ENCODE data around the gene PEX10.

PEX10 gene

DNA sequence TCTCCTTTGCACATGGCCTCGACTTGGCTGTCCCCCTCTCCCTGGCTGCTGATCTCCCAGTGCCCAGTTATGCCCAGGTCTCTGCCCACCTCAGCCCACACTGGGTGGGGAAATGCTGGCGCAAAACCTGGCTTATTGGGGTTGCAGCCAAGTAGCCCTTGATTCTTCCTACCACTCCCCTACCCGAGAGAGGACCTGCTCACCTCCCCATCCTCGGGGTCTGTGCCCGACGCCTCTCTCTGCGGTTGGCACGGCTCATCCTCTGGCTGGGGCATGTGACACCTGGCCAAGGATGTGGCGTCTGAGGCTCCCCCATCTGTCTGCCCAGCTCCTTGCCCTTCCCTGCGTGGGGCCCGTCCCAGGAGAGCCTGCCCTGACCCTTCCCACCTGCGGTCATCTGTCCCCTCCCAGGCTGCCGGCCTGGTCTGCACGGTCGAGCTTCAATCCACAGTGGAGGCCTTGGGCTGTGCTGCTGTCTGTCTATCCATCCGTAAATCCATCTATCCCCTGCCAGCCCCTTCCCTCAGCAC lies 6.5 kb upstream of the PEX10 start:
- no peak for DNase-seq

DNA sequence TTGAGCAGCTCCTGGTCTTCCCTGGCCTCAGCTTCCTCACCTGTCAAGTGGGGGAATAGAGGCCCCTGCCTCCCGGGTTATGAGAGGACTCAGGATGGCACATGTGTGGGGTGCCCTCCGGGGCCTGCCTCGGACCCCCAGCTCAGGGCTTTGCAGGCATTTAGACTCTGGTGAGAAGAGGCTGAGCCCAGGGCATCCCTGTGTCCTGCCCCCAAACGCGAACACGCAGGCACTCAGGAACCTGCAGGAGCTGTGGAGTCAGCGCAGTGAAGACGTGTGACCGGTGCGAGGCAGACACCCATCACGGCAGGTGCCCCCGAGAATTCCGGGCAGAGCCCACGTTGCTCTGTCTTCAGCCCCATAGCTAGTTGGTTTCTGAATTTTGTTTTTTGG lies 5.5 kb upstream of the PEX10 start:
- DNase-seq: no peak

DNA sequence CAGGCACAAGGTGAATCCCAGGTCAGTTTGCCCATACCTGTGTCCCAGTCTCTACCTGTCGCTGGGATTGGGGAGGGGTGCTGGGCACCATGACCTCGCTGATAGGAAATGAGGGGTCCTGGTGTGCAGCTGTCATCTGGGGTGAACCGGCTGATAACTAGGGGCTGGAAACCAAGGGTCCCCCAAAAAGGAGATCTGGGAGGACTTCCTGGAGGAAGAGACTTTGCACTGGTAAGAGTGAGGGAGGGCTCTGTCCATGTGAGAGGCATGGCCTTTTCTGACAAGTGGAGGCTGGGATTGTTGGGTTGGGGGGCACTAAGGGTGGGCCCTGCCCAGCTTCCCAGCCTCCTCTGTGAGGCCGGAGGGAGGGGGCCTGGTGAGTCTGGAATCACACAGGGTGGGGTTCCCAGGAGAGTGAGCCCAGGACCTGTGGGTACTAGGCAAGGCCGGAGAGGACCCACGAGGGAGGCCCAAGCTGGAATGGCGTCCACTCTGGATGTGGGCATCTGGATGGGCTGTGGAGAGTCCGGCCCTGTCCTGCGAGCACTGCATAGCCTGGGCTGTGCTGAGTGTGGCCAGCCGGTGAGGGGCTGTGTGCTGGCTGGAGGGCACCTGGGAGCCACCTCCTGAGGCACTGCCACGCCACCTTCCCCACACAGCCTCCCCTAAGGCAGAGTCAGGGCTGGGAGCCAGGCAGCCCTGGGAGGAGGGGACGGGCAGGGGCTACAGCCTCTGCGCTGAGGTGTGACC lies 4.9 kb upstream of the PEX10 start:
- no peak for DNase-seq

DNA sequence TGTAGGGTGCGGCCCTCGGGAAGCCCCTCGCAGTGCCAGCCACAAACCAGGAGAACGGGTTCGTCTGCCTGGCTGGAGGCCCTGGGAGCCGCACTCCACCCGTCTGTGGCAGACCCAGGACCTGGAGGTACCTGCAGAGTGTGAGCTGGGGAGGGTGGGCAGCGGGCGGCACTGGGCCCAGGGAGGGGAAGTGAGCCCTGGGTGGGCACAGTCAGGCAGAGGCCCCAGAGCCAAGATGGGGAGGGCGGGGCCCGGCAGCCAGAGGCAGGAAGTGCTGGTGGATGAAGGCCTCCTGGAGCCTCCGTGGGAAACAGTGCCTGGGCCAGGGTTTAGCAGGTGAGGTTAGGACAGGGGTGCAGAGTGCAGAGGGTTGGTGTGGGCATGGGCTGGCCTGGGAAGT lies 4.0 kb upstream of the PEX10 start:
- no peak for DNase-seq

DNA sequence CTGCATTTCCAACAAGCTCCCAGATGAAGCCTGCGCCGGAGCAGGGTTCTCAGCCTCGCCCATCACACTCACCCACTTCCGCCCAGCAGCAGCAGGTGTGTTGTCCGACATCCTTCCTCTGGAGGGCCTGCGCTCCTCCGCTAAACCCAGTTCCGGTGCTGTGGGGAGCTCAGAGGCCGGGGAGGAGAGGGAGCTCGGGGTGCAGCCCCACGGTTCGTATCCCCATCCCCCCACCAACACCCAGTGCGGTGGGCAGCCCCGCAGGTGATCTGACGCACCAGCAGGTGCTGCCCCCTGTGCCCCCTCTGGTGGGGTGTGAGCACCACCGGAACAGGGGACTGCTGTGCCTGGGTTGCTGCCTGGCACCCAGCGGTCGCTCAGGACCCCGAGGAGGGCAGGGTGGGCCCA lies 3.4 kb upstream of the PEX10 start:
- DNase-seq: no peak

DNA sequence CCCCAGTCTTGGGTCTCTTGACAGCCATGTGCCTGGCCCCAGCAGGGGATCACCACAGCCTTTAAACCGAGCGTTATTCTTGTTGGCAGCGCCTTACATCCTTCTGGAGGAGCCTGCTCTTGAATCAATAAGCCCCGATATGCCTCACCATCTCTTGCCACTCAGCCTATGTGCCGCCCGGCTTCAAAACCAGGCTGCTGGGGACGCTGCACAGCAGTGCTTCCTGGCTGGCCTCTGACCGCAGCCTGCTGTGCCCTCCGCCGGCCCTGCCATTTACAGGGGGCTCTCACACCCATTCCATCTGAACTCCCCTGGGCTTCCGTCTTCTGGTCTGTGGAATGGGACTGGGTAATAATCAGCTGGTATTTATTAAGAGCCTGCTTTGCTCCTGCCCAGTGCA lies 3.0 kb upstream of the PEX10 start:
- no peak for DNase-seq

DNA sequence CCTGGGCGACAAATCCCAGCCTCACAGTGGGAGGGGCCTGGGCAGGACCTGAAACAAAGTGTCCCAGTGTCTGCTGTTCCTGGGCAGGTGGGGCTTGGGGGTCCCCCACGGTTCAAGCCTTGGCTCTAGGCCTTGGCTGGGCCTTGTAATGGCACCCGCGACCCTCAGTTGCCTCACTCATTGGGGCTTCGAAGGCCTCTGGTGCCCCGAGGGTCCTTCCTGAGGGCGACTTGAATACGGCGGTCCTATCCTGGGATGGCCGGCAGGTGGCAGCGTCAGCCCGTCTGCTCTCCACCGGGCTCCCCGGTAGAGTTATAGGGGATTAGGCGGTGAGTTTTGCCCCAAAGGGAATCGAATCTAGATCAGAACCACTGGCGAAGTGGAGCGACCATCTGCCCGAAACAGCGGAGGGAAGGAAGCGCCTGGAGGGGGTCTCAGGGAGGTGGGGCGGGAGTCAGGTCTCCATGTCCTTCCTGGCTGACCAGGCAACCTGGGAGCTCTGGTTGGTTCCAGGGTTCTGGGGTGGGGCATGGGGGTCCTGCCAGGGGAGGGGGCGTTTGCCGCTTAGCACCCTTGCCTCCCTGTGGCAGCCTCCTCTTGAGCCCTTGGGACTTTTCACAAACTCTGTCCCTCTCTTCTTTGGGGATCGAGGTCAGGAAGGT lies 2.1 kb upstream of the PEX10 start:
- peak; percentile 36 for DNase-seq

DNA sequence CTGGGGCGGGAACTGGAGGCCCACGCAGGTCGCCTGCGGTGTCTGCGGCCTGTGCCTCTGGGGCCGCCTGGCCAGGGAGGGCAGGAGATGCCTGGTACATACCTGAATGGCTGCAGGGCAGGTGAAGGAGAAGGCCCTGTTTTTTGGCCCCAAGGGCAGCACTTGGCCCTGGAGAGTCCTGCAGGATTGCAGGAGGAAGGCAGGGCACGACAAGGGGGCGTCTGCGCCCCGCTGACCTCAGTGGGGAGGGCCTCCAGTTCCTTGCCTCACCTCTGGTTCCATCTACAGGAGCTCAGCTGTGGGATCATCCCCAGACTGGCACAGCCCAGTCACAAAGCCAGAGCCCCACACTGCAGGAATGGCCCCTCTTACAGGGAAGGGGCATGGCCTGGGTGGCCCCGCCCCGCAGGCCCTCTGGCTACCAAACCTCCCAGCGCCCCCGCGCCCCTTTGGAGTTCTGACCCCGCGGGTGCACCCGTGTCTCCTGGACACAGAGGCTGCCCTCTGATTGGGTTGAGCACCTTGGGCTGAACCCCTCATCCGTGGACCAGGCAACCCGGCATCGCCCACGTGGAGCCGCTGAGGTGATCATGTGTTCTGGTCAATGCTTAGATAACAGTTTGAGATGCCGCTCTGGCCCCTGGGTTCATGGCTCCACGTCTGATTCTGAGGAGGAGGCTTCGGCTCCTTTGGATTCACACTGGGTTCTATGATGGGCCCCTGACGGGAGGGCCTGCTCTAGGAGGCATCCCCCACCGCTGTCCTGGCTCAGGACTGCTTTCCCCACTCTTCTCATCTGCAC lies 1.3 kb upstream of the PEX10 start:
- DNase-seq: no peak

DNA sequence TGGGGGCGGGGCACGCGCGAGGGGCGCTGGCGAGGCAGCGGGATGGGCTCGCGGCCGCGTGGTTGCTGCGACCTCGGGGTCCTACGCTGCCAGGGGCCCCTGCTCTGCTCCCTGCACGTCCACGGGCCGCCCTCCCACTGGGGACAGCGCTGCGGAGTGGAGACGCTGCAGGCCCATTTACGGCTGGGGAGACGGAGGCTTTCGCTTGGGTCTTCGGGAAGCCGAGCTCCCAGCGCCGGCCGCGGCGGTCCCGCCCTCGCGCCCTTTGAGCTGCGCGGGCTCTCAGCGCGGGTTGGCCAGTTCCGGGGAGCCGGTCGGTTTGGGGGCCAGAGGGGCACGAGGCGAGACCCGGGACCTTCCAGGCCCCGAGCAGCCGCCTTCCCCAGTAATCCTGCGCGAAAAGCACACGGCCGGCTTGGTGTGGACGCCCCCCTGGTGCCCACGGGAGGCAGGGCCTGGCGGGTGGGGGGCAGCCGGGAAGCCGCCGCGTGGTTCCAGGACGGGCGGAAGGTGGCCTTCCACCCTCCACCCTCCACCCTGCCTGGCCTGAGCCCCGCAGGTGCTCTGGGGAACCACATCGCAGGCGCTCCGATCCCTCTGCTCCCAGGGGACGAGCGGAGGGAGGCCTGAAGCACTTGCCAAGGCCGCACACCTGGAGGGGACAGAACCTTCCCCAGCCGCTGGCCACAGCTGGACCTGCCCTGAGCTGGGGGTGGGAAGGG lies 570 bp upstream of the PEX10 start:
- DNase-seq: peak; percentile 66

DNA sequence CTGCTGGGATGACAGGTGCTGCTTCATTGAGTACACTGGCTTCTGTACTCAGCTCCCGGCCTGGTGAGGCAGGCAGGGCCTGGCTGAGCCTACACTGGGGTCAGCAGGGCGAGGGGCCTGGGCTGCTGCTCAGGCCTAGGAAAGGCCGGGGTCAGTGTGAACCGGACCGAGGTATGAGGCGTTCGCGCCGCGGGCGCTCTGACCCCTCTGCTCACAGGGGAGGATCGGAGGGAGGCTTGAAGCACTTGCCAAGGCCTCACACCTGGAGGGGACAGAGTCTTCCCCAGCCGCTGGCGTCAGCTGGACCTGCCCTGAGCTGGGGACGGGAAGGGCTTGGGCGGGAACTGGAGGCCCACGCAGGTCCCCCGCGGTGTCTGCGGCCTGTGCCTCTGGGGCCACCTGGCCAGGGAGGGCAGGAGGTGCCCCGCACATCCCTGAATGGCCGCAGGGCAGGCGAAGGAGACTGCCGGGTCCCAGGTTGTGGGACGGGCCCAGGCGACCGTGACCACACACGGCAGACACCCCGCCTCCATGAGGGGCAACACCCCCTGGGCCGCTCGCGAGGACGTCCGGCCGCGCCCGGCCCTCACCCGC lies 466 bp downstream of the PEX10 start:
- no peak for DNase-seq

DNA sequence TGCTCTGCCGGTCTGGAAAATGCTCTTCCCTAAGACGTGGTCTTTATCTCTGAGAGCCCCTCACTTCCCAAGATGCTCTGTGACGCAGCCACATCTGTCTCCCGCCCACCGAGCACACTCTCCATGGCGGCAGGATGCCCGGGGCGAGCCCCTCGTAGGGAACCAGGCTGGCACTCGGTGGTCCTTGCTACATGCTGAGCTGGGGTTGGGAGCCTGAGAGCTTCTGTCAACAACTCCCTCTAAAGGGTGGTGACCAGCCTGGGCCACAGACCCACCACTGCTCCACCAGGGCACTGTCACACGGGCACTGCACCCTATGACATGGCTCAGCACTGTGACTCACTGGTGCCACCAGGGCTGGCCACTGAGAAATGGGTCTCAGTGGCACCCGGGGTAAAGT lies 2.6 kb downstream of the PEX10 start:
- no peak for DNase-seq

DNA sequence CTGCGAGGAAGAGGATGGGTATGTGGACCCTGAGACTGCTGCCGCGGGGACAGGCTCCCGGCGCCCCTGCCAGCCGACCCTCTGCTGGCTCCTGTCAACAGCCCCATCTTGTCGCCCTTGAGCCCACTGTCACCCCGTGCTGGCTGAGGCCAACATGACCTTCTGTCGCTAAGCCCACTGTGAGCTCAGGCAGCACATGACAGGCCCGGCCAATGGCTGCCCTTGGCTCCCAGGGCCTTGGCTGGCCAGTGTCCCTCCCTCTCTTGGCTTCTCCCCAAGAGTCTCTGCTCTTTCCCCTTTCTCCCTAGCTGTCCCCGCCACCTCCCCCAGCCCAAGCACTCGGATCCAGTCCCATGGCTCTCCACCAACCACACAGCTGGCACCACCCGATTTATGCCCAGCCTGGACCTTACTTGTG lies 3.5 kb downstream of the PEX10 start:
- no peak for DNase-seq

DNA sequence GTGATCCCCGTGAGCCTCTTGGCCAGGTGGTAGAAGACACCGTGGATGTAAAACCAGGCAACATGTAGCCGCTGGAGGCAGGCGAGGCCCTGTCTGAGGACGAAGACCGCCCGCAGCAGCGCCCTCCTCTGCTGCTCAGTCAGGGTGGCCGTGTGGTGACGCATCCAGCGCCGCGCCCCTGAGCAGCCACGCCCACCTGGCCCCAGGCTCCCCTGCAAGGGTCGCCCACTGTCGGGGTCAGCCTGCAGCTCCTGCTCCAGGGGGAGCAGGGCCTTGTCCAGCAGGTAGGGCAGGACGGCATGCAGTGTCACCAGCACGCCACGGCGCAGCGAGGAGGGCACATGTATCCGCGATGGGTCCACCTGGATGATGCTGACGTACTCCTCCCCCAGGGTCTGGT lies 3.9 kb downstream of the PEX10 start:
- no peak for DNase-seq

DNA sequence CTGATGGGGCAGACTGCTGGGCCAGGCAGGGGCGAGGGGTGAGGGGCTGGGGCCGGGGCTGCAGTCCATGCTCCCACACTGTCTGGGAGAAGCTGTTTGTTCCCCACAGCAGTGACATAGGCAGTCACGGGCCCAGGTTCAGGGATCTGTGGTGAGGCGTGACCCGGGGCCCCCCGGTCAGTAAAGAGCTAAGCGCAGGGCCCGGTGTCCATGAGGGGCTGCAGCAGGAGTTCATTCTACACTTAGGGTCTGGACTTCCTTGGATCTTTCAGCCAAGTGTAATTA lies 4.4 kb downstream of the PEX10 start:
- DNase-seq: no peak

DNA sequence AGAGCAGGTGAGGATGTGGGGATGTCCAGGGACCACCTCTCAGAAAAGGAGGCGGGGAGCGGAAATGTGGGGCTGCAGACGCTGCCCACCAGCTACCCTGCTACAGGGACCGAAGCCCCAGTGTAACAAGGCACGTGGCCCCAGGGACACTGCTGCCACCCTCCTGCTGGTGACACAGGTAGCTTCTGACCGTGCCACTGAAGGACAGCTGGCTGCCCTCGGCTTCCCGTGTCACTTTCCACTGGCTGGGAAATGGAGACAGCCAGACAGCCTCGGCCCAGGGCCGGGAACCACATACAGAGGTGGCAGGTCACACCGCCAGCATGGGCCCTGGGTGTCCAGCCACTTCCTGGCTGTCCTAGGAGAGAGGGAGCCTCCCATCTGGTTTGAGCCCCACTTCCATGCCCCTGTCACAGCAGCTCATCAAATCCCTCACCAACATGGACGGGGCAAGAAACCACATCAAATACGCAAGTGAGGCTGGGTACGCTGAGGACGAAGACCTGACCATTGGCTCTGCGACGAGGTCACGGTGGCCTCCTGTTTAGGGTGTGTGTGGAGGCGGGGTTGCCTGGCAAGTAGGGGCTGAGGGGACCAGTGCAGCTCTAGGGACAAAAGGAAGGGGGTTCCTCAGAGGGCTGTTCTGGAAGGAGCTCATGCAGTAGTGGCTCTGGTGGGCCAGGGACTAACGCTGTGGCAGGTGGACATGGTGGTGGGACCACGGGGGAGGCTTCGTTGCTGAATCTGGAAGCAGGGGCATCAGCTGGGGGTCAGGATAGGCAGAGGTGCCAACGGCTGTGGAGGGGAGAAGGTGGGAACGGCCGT lies 5.0 kb downstream of the PEX10 start:
- DNase-seq: no peak

DNA sequence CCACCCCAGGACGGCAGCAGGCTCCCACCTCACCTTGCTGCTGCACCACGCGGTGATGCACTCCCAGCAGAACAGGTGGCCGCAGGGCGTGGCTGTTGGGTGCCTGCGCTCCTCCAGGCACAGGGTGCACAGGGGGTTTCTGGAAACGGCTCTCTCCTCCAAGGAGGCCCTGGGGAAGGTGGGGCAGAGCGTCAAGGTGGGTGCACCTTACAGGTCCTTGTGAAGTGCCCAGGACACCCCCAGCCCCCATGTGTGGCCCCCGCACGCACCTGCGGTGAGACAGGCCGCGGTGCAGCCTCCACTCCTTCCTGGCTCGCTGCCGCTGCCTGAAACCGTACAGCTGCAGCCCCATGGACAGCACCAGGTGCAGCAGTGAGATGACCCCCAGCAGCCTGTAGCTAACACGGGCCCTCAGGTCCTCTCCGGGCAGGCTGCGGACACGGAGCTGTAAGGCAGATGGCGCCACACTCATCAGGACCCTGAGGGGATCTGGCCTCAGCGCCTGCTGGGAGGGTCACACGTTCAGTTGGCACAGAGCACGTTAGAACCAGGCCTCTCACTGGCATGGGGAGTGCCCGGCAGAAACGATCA lies 5.8 kb downstream of the PEX10 start:
- no peak for DNase-seq

DNA sequence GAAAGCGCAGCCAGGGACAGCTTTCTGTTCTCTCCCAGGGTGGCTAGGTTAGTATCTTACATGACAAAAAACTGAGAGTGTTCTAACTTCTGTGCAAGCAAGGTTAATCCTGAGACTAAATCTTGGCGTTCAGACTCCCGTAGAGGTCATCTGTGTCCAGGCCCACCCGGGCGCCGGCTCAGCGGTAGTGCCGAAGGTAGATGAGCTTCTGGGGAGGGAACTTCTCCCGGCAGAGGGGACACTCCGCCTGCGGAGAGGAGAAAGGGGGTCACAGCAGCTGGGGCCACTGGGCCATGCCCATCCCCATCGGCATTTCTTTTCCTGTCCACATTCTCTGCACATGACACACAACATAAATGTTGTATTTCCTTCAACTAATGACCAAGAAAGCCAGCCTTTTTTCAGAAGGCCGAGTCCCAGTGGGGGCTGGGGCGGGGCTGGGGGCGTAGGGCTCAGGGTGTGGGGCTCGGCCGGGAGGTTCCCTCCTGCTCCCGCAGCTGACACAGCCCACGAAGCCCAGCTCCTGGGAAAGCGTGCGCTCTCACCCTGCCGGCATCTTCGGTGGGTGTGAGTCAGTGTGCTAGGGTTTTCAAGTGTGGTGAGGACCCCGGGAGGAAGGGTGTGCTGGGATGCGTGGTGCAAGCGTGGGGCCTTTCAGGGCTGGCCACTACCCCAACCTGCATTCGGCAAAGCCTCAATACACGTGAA lies 6.6 kb downstream of the PEX10 start:
- DNase-seq: no peak

DNA sequence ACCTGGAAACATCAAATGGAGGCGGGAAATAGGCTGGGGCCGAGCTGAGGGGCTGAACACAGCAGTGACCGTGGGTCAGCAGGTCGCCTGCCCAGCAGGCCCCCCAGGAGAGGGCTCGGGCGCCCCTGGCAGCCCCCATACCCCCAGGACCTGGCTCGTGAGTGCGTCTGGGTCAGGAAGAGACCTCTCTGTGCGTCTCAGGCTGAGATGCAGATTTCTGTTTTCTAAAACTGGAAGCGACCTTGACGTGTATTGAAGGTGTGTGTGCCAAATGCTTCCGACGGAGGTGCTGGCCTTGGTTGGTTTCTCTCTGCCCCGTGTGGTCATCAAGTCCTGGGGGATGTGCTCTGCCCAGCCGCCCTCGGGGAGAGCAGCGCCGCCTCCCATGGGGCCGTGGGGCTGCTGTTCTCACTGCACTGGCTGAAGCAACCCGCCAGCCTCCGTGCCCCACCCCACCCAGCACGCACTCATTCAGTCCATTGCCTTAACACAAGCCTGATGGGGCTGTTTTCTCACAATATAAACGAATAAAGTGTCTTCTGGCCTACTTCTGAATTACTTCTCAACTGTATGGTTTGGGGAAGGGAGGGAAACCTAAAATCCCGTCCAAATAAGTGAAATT lies 7.4 kb downstream of the PEX10 start:
- DNase-seq: no peak

DNA sequence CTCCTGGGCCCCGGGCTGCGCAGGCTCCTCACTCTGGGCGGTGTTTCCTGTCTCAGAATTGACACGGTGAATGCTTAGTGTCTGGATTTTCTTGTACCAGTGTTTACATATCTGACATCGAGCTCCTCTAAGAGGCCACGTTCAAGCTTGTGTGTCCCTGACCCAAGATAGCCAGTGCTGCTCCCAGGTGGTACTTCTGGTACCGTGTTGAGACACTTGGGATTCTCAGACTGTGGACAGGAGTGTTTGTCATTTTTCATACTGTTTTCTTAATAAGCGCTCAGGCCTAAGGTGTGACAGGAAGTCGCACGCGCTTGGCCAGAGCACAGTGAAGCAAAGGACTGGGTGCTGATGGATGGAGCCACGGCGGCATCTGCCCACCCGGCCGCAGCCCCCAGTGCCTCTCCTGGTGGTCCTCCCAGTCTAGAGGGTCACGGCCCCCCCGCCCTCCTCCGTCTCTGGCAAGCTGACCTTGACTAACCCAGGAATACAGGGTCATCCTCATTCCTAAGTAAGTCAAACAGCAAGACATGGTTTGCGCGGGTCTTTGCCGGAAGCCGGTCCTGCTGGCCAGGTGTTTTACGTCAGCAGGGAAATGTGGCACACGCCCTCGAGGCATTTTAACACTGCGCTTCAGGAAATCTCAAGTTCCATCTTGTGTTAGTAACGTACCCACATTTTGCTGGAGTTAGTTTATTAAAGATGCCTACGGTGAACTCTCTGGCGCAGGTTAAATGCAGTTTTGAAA lies 8.0 kb downstream of the PEX10 start:
- DNase-seq: no peak

DNA sequence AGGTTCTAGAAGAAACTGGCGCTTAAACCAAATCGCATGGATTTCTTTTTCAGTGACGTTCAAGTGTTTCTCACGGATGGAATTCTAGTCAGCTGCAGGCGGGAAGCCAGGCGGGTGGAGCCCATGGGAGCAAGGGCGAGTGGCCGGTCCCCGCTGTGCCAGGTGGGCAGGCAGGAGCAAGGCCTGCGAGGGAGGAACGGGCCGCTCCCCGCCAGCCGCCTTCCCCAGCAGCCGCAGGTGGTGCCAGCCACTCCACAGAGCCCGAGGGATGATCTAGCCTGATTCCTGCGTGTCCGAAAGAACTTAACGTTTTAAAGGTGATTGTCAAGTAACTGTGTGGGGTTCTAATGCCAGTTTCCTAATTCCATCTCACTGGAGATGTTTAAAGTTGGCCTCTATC lies 9.1 kb downstream of the PEX10 start:
- DNase-seq: no peak

Measured in kidney glomerular epithelial cell (primary cell).